Stimulated activated naive CD4-positive, alpha-beta T cell (primary cell): ENCODE results near the gene KIF5B.

Experiments used
- DNase-seq, 6 experiments: peaks; one replicate each; lab custom pipeline; 2025; lab: John Stamatoyannopoulos, UW

Gene KIF5B

DNA sequence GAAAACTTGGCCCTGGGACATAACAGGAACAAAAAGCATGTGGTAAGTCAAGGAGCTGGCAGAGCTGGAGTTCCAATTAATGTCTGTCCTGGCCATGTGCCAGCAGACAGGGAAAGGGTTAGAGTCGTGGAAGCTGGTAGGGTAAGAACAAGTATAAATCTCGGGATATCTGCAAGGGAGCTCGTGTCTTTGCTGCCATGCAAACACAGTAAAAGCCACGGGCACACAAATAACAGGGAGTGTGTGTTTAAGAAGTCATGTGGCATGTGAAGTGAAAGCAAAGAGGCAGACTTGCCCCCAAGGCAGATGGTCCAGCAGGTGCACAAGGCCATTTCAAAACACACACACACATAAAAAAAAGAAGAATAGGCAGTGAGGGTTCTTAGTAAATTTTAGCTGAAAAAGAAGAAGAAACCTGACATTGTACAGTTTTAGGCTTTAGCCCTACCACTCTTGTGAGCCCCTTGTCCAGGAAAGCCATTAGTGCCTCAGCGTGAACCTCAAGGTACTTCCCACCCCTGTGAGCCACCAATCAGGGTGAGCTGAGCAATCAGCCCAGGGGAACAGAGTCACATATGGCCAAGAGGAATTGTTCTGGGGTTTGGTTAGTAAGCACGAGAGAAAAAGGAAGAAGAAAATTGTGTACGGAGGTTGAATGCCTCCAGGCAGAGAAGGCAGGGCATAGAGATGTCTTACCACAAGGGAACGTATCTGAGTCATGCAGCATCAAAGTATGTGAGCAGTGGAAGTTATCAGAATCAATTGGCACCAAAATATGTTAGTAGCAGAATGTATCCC lies 94.7 kb downstream of the KIF5B start:
- peak in 1 of 6 experiments; percentile 19 for DNase-seq

DNA sequence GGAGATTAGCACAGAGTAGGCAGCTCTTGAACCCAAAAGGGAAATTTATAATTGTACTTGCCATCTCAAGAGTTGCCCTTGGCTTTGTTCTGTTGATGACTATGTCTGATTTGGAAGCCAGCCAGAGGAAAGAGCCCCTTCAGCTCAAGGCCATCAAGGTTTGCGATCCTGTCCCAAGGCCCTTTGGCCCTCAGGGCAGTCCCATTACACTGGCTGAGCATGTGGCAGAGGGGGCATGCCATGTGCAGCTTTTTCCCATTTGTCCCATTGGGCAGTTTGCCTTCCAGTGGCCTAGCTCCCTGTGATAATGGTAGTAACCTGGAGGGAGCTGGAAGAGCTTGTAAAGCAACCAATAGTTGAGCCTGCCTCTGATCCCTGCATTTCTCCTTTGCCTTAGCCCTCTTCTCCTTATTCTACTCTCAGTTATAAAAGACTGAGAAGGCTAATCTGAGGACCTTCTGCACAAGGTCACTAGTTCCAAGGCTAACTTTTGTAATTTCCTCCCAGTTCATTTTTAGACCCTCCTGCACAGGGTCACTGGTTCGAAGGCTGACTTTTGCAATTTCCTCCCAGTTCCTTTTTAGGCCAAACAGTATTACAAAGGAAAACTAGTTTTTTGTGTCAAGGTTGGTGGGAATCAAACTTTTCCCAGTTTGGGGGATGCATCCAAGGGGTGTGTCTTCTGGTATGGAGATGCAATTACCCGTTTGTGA lies 96.6 kb downstream of the KIF5B start:
- DNase-seq: no peak
